GM19467 (cell line): ENCODE data around the gene CSAD.
"Not testable (repeated sequence)": the region's sequence is repeated elsewhere in the genome, so short reads cannot be mapped to it uniquely, and the experiment has no call there.

ENCODE experiments used
- ATAC-seq: cut with Tn5 transposase; IDR thresholded peaks from one replicate; pipeline ENCODE4 v1.9.1; 2021; ENCODE audit warnings: mild to moderate bottlenecking, moderate library complexity; ENCODE audit not compliant: unreplicated experiment

CSAD gene

GRCh38 chr12:53113136-53113705 is 67.5 kb downstream of the CSAD start:
- ATAC-seq, result no peak

- ATAC-seq, result not testable (repeated sequence)
Measured at GRCh38 chr12:53112431-53112830, 68.3 kb downstream of the CSAD start.
